RKO (cell line): ENCODE data around the gene HOXD11.

Source experiments
- DNase-seq: peaks from one replicate; pipeline ENCODE4 v3.0.0-alpha.2; 2016; ENCODE audit warnings: low spot score

HOXD11 gene

DNA sequence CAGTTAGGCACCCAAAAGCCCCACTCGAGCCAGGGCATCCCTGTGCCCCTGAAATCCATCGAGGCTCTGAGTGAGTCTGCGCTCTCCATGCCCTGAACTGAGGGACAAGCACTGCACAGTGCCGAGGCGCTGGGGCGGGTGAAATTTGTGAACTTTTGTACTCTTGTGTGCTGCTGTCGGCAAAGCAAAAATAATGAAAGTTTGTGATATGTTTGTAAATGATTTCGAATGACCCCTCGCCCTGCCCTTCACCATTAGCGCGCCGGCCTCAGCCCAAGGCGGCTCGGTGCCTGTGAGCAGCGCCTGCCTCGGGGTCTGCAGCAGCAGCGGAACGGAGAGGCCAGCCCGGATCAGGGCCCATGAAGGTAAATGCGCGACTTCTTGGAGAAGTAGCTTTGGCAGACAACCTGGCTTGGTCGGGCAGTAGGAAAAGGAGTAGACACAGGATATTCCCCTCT, 42.4 kb downstream of the HOXD11 start:
- DNase-seq = no peak

DNA sequence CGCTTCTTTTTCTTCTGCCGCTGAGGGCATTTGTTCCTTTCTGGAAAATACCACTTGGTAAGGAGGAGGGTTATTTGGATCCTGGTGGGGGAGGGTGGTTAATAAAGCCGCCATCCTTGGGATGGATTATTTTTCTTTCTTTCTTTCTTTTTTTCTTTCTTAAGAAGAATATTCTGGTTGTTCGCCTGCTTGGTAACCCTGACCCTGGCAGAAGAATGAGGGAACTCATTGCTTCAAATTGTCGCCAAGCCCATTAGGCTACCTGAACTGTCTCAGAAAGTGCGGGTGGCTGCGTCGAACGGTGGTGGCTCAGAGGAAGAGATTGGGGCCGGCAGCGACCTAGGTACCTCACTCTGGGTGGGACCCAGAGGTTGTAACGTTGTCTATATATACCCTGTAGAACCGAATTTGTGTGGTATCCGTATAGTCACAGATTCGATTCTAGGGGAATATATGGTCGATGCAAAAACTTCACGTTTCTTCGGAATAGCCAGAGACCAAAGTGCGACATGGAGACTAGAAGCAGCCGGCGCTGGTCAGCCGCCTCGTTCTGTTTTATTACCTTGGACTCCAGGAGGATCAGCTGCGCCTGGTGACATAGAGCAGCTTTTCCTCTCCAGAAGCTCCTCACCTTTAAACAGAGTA, 43.0 kb downstream of the HOXD11 start:
- no peak for DNase-seq

DNA sequence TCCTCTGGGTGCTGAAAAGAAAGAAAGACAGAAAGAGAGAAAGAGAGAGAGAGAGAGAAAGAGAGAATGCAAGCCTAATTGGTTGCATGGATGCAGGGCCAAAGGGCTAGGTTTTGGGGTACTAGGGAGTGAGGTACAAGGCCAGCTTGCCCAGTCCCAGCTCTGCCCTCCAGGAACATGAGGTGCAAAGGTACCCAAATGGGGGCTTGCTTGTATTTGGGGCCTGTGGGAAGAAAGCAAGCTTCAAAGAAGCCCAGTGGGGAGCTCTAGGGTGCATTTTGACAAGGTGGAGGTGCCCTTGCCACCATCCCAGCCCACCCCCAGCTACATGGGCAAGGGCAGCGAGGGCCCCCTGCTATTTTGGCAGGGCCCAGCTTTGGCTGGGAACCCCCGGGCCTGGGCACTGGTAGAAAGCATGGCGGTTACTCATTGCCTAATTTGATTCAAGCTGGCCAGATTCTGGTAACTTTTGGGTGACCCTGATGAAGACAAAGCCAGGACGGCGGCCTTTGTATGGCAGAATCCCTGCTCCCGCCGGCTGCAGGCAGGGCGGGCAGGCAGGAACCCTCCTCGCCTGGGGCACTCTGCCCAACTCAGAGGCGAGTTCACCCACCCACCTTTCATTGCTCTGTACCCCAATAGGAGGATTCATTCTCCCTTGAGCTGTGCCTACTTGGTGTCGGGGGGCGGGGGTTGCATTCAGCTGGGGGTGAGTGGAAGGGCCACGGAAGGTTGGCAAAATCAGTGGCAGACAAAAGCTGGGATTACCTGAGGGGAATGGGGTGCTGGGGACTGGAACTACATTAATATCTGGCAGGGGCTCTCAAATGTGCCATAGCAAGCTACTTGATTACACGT, 43.7 kb downstream of the HOXD11 start:
- no peak for DNase-seq

DNA sequence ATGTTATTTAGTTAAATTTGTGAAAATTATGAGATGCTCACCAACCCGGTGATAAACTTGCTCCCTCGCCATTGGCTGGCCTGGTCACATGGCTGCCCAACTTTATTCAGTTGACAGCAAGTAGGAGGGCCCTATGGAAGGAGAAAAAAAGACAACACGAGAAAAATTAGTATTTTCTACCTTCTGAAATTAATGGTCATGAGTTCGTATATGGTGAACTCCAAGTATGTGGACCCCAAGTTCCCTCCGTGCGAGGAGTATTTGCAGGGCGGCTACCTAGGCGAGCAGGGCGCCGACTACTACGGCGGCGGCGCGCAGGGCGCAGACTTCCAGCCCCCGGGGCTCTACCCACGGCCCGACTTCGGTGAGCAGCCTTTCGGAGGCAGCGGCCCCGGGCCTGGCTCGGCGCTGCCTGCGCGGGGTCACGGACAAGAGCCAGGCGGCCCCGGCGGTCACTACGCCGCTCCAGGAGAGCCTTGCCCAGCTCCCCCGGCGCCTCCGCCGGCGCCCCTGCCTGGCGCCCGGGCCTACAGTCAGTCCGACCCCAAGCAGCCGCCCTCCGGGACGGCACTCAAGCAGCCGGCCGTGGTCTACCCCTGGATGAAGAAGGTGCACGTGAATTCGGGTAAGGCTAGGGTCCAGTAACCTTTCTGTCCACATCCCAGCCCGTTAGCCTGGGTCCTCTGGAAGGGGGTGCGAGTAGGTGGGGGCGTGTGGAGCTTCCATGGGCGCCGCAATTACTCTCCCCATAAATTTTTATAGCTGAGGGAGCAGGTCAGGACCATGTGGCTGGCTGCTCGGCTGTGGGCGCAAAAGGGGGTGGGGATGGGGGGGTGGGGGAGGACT, 44.6 kb downstream of the HOXD11 start, which contains the start of gene HOXD4:
Gene HOXD4, plus strand, starts transcription at position 109 of the 846 bp plus-strand sequence. Its CDS starts 84 bp downstream, at position 193.
- DNase-seq = no peak

DNA sequence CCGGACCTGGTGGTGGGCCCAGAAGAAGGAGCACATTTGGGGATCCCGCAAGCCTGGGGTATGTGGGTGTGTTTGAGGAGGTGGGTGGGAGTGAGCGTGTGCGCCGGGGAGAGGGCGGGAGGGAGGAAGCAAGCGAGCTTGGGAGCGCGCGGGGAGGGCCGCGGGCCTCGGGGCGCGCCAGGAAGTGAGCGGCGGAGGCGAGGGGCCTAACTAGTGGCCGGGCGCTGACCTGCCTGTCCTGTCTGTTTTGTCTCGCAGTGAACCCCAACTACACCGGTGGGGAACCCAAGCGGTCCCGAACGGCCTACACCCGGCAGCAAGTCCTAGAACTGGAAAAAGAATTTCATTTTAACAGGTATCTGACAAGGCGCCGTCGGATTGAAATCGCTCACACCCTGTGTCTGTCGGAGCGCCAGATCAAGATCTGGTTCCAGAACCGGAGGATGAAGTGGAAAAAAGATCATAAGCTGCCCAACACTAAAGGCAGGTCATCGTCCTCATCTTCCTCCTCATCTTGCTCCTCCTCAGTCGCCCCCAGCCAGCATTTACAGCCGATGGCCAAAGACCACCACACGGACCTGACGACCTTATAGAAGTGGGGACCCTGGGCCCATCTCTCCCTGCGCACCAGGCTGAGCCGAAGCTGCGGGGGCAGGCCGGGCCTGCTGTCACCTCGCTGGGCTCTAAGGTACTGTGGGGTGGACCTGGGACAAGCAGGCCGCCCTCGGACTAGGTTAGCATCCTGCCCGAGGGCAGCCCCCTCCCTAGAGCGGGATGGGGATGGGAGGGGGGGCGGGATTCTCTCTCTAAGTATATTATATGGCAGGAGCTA, 45.5 kb downstream of the HOXD11 start:
- no peak for DNase-seq

DNA sequence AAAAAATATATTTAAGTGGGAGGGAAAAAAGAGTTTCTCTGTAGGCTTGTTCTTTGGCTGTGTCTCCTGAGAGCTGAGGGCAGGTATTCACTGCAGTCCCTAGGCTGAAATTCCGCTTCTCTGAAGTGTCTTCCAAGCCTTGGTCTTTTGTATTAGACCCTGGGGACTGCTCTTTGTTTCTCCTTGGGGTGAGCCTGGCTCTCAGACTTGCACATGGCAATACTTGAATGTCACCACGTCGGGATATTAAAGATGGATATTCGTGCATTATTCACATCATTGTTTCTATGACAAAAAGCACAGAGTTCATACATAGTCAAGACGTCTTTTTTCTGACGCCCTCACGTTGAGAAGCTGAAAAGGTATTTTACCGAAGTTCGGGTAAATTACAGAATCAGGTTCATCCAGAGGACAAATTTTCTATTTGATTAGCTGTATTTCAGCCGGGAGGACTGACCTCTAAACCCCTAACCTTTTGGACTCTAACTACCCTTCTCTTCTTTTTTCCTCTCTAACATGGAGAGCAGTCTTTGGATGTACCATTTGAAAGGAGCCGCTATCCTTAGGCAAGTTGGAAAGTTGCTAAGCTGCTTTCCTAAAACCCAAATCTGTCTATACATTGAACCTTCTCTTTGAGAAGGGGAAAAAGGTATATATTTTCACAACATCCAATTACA, 47.6 kb downstream of the HOXD11 start:
- DNase-seq = no peak

DNA sequence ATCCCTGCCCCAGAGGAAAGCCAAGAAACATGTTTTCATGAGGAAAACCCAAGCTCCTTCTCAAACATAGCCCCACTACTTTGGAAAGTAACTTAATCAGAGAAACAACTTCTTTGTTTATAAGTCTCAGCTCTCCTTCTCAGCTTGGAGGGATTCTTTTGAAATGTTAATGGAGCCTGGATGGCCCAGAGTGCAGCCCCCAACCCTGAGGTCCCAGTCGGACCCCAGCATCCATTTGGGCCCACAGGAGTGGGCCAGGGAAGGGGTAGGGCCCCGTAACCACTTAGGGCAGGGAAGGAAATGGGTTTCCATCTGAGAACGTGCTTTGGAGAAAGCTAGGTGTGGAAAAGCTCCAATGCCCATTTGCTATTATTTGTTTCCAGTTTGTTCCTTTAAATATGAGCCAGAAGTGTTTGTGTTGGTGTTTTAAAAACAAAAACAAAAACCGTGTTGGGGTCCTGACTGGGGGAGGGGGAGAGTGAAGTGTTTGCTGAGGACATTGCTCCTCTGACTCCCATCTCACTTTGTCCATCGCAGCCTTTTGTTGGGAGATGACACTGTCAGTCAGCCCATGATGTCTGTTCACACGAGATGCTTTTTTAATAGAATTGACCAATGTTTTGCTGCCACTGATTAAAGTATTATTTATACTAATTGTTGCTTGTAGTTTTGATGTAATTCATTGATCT, 48.4 kb downstream of the HOXD11 start:
- DNase-seq = no peak

DNA sequence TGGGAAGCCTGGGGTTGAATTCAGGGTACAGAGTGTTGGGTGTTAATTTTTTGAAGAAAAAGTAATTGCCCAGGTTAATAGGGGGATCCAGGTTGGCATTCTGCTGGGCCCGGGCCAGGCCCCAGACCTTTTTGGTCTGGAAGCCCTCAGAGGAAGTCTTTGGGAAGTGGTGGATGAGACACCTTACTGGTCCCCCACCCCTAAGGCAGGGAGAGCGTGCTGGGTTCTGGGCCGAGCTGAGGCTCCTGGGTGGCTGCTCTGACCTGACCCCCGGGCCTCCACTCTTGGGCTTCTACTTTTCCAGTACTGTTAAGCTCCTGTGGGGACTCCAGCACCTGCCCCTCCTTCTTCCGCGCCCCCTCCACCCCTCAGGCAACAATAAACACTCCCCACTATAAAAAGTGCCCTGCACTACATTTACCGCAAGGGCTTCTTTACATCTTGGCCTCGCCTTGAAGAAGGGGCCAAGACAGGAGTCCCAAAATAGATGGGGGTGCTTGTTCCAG, 49.3 kb downstream of the HOXD11 start:
- no peak for DNase-seq

DNA sequence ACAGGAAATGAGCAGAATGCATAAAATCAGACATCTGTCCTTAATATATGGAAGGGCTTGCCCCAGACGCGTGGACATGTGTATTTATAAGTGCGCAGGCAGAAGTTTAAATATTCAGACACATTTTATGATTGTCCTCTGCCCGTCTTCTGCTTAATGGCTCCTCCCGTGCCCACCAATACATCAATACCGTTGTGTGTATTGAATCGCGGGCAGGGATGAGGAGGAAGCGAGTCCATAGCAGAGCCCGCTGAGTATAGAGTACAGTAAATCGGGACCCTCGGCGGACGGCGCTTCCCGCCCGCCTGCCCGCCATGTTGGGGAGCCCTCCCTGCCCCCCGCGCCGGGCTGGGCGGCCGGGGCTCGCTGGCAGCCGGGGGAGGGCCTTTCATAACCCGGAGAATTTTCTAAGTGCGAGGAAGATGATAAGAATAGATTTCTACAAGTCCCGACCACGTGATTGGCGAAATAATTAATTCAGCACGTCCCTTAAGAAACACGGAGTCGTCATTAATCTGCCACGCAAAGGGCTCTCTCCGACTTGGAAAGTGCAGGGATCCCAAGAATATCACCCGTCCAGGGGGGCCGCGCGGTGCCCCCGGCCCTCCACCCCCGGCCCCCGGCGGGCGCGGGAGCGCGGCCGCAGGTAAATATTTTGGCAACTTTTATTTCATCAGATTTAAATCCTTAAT, 49.9 kb downstream of the HOXD11 start, which contains the start of gene HOXD3:
Gene HOXD3, plus strand, starts transcription at position 501 of the 692 bp plus-strand sequence. CDS start 11,808 bp downstream, outside the sequence.
- DNase-seq = peak; percentile 34

DNA sequence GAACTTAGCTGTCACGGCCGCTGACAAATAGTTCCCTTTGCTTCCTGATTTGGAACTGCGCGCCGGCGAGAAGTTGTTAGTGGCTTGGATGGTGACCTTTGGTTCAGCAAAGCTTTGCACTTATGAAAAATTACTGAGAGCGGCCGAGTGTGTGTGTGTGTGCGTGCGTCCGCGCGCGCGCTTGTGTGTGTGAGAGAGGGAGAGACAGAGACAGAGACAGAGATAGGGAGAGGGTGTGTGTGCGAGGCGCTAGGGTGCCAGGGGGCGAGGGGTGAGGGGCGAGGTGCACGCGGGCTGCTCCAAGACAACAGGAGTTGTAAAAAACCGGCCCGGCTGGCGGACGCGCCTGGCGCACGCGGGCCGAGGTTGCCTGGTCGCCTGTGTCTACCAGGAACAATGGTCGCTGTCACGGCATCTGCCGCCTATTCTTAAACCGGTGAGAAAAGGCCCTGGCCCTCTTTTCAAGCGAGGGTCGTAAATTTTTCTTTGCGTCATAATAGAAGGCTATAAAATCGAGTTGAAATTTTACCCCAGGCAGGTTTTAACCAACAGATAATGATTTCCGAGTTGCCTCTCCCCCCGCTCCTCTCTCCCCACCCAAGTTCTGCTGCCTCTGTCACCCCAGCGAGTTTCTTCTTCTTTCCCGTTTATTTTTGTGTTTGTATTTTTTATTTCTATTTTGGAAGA, 50.6 kb downstream of the HOXD11 start:
- peak; percentile 54 for DNase-seq

DNA sequence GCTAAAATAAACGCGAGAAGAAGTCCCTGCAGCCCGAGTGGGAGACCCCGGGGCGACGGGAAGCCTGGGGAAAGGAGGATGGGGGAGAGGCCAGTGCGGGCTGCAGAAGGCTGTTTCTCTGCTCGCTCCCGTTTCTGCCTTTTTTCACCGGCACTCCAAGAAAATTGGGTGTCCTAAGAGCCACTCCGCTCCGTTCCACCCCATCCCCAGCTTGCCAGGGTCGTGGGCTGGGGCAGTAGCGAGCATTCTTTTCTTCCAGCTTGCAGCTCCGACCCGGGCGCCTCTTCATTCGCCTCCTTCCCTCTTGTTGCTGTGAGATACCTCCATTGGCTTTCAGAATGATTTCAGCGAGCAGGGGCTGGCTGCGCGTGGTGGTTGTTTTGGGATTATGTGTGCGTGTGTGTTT, 51.1 kb downstream of the HOXD11 start:
- peak; percentile 32 for DNase-seq

DNA sequence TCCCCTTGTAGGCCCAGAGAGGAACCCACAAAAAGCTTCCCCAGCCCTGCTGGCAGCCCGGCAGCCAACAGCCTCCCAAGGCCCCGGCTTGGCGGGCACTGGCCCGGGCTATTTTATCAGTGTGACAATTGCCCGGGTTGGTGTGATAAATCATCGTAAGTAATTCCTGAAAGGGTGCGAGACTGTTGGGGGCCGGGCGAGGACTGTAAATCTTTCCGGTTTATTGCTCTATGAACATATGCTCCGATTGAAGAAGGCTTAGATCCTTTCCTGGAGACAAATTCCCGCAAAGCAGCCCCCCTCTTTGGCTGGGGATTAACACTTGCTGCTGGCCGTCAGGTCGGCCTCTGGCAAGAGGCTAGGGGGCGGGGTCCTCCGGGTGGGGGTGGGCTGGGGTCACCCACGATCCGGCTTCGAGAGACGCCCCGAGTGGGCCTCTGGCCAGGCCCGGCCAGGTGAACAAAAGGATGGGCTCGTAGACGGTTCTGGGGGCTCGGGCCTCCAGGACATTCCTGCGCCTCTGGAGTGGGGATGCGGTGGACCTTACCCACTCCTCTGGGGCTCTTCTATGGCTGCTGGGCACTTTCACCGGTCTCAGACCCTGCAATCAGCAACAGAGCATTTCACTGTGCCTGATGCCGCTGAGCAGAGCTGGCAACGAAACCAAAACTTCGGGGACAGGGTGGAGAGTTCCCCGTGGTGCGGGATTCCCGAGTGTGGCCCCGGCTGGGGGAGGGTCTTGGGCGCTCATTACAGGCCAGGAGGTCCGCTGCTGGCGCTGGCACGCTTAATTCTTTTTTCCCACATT, 52.0 kb downstream of the HOXD11 start:
- no peak for DNase-seq
